ENCODE data around the gene SSTR5.

DNA sequence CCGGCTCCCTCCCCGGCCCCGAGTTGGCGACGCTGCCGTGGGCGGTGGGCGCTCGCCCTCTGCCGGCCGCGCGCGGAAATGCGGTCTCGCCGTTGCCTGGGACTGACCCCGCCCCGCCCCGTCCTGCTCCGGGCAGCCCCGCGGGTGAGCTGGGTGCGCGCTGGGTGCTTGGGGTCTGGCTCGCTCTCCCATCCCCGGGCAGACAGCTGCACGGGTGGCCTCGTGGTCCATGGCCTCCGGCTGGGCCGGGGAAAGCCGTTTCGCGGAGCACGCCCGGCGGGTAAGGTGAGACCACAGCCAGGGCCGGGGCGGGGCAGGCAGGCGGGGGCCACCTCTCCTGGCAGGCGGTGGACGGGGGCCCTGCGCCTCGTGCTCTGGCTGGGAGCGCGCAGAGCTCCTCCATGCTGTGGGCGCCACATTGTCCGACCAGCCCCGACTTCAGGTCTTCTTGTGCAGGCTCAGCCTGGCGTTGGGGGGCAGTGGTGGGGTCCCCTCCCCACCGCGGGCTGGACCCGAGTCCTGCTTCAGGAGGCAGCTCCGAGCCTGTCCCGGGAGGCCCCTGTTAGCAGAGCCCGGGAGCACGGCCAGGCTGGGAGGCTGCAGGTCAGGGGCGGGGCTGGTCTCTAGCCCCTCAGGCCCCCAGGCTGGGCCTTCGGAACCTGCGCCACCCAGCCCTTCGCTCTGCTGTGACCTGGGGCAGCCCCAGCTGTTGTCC lies 30.5 kb downstream of the SSTR5 start:
- TF ChIP-seq, protein P1, sequence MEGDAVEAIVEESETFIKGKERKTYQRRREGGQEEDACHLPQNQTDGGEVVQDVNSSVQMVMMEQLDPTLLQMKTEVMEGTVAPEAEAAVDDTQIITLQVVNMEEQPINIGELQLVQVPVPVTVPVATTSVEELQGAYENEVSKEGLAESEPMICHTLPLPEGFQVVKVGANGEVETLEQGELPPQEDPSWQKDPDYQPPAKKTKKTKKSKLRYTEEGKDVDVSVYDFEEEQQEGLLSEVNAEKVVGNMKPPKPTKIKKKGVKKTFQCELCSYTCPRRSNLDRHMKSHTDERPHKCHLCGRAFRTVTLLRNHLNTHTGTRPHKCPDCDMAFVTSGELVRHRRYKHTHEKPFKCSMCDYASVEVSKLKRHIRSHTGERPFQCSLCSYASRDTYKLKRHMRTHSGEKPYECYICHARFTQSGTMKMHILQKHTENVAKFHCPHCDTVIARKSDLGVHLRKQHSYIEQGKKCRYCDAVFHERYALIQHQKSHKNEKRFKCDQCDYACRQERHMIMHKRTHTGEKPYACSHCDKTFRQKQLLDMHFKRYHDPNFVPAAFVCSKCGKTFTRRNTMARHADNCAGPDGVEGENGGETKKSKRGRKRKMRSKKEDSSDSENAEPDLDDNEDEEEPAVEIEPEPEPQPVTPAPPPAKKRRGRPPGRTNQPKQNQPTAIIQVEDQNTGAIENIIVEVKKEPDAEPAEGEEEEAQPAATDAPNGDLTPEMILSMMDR (IDR thresholded peaks at IDR 0.05; ENCODE audit: low read length) = peak; percentile 54
- TF ChIP-seq EZH2phosphoT487 (IDR thresholded peaks at IDR 0.05; ENCODE audit: low read length) = no peak
